ENCODE data around the gene ST7. TPM values are rescaled to one million over a fixed set of nuclear protein-coding genes. Genes with fewer than 3 reads are reported as not detected.

ST7 gene
- total and polyA plus RNA-seq, 7 donors: 6.0 to 12.5 (median 7.3) TPM

DNA sequence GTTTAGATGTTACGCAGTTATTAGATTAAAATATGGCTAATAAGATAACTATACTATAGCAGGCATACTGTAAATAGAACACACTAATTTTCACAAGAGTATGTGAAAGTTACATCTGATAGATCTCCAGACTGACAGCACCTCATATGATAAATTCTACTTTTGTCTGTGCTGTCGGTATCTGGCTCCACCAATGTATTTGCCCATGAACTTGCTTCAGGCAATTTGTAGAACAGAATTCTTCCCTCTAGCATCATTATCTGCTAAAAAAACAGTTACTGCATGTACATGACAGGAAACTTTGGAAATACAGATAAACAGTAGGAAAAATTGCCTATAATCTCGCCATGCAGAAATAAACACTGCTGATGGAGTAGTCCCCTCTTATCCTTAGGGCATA is 231.8 kb downstream of the ST7 start:
- no peaks in the 10 kb centered on the region for H3K27me3 ChIP-seq (ENCODE audit: insufficient read depth in 3 of 3, low read length in 2 of 3)
- no peaks in the 10 kb centered on the region for H3K4me1 ChIP-seq
- H3K27ac ChIP-seq: no peak overlapping the region
- 96 to 99% (median 97%) methylated on average over 3 of the region's 3 CpGs for WGBS, 3 donors
- no peak overlapping the region for H3K4me3 ChIP-seq
- peaks cover 3 to 12% of the 10 kb centered on the region in 2 donors for H3K36me3 ChIP-seq (ENCODE audit: insufficient read depth in 1 of 2, low read depth in 1 of 2)
- TF ChIP-seq, protein P1, sequence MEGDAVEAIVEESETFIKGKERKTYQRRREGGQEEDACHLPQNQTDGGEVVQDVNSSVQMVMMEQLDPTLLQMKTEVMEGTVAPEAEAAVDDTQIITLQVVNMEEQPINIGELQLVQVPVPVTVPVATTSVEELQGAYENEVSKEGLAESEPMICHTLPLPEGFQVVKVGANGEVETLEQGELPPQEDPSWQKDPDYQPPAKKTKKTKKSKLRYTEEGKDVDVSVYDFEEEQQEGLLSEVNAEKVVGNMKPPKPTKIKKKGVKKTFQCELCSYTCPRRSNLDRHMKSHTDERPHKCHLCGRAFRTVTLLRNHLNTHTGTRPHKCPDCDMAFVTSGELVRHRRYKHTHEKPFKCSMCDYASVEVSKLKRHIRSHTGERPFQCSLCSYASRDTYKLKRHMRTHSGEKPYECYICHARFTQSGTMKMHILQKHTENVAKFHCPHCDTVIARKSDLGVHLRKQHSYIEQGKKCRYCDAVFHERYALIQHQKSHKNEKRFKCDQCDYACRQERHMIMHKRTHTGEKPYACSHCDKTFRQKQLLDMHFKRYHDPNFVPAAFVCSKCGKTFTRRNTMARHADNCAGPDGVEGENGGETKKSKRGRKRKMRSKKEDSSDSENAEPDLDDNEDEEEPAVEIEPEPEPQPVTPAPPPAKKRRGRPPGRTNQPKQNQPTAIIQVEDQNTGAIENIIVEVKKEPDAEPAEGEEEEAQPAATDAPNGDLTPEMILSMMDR (IDR thresholded peaks at IDR 0.05): no peak
- no peaks in the 10 kb centered on the region for H3K9me3 ChIP-seq
- intact Hi-C loops (cut with DNase I): no loop called here
- no peak for ATAC-seq
- no peak for DNase-seq

DNA sequence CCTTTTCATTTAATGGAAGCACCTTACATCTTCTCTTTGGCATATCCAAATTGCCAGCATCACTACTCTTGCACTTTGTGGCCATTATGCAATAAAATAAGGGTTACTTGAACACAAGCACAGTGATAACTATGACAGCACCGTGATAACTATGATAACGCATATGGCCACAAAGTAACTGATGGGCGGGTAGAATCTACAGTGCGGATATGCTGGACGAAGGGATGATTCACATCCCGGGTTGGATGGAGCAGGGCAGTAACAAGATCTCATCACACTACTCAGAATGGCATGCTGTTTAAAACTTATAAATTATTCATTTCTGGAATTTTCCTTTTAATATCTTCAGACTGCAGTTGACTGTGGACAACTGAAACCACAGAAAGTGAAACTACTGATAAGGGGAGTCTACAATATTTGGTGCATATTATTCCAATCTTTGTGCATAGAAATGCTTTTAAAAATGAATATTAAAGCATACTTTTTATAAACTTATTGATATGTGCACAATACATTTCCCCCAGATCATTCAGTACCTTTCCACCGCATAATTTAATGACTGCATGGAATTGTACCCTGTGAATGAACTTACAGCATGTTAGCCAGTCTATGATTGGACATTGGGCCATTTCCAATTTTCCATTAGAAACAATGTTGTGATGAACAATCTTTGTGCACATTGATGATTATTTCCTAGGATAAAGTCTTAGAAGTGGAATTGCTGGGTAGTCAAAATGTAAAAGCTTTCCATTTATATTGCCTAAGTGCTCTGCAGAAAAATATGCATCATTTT is 233.1 kb downstream of the ST7 start:
- no peaks in the 10 kb centered on the region for H3K4me1 ChIP-seq
- no peak overlapping the region for H3K27ac ChIP-seq
- H3K27me3 ChIP-seq (ENCODE audit: insufficient read depth in 3 of 3, low read length in 2 of 3): no peaks in the 10 kb centered on the region
- DNase-seq (no peak), ATAC-seq (no peak)
- TF ChIP-seq, protein P1 (IDR thresholded peaks at IDR 0.05): no peak
- H3K36me3 ChIP-seq (ENCODE audit: insufficient read depth in 1 of 2, low read depth in 1 of 2): peaks cover 3 to 23% of the 10 kb centered on the region in 2 donors
- WGBS, 3 donors: 91 to 93% (median 92%) methylated on average over 7 of the region's 7 CpGs
- no peaks in the 10 kb centered on the region for H3K9me3 ChIP-seq
- no peak overlapping the region for H3K4me3 ChIP-seq
- intact Hi-C loops (cut with DNase I): no loop called here

DNA sequence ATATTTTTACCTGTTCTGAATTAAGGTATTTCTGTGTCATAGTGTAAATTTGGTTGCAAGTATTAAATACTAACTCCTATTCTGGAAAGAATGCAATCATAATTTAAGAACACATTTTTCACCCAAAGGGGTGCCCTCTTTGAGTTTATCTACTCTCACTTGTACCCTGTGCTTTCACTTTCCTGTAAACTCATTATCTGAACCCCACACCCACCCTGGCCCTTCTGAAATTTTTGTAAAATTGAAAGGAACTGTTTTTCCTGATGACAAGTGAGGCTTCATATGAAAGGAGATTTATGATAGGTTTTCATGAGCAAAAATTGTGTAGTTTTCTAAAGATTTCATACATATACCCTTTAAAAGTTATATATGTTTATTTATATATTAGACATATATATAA is 235.1 kb downstream of the ST7 start:
- no peaks in the 10 kb centered on the region for H3K27me3 ChIP-seq (ENCODE audit: insufficient read depth in 3 of 3, low read length in 2 of 3)
- ATAC-seq: no peak
- TF ChIP-seq, protein P1 (IDR thresholded peaks at IDR 0.05): no peak

DNA sequence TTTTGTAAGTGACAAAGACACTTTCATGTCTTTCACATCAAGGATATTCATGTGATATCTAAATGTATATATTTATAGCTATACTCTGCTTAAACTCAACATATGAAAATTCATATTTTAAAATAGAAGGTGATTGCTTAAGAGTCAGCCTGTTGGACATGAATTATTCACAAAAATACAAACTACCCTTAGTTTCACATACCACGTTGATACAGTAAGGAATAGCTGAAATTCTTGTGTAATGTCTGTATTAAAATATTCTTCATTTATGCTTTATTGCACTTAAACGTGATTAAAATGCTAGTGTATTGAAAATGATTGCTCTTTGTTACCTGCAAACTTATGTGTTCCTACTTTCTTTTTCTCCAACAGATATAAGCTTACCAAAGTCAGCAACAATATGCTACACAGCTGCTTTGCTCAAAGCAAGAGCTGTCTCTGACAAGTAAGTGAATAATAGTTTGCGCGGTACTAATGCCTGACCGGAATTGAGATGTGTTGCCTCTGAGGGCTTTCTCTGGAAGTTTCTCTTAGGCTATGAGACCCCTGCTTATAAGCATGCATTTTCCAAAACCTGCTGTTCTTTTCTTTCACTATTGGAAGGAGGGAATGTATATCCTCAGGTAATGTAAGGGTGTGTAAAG is 235.8 kb downstream of the ST7 start:
- H3K4me3 ChIP-seq: no peak overlapping the region
- H3K27me3 ChIP-seq (ENCODE audit: insufficient read depth in 3 of 3, low read length in 2 of 3): no peaks in the 10 kb centered on the region
- peaks cover 3 to 23% of the 10 kb centered on the region in 2 donors for H3K36me3 ChIP-seq (ENCODE audit: insufficient read depth in 1 of 2, low read depth in 1 of 2)
- ATAC-seq (no peak), DNase-seq (no peak)
- H3K9me3 ChIP-seq: no peaks in the 10 kb centered on the region
- 88 to 91% (median 90%) methylated on average over 5 of the region's 5 CpGs for WGBS, 3 donors
- H3K4me1 ChIP-seq: no peaks in the 10 kb centered on the region
- intact Hi-C loops (cut with DNase I): no loop called here
- TF ChIP-seq, protein P1 (IDR thresholded peaks at IDR 0.05): no peak
- H3K27ac ChIP-seq: no peak overlapping the region

More for the DNA sequence above, 235.1 kb downstream of the ST7 start:
- intact Hi-C loops (cut with DNase I): no loop called here
- H3K27ac ChIP-seq: no peak overlapping the region
- no peaks in the 10 kb centered on the region for H3K4me1 ChIP-seq
- H3K36me3 ChIP-seq (ENCODE audit: insufficient read depth in 1 of 2, low read depth in 1 of 2): peaks cover 3 to 23% of the 10 kb centered on the region in 2 donors
- no peaks in the 10 kb centered on the region for H3K9me3 ChIP-seq
- no peak for DNase-seq
- no peak overlapping the region for H3K4me3 ChIP-seq
